LNCAP (cell line): ENCODE results near the gene CCSER1.

Experiments used
- CTCF ChIP-seq: fragments of 450-650 bp; IDR thresholded peaks from 2 replicates; pipeline ENCODE4 v1.5.1; 2017; ENCODE audit warnings: mild to moderate bottlenecking

The CCSER1 gene

DNA sequence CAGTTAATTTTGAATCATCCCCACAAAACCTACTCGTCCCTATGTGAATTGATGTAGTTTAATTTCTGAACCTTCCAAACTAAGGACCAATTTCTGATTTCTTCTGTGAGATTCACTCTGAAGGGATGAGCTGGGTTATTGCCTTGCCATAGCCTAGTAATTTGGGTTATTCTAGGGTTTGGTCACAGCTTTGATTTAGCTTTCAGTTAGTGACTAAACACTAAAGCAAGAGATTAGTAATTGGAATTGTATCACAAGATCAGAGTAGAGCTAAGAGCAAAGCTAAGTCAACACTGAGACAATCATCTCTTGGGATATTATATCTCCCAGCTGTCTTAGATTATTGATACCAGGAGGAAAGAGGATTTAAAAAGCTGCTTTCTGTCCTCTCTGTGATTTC lies 588.0 kb downstream of the CCSER1 start:
- no peak for TF ChIP-seq CTCF

DNA sequence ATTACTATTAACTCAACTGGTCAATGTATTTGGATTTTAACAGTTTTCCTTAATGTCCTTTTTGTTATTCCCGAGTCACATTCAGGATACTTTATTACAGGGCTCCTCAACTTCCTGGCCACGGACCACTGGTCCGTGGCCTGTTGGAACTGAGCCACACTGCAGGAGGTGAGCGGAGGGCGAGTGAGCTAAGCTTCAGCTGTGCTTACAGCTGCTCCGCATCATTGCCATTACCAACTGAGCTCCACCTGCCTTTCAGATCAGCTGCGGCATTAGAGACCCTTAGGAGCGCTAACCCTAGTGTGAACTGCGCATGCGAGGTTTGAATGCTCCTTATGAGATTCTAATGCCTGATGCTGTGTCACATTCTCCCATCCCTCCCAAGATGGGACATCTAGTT lies 591.7 kb downstream of the CCSER1 start:
- TF ChIP-seq CTCF = no peak

DNA sequence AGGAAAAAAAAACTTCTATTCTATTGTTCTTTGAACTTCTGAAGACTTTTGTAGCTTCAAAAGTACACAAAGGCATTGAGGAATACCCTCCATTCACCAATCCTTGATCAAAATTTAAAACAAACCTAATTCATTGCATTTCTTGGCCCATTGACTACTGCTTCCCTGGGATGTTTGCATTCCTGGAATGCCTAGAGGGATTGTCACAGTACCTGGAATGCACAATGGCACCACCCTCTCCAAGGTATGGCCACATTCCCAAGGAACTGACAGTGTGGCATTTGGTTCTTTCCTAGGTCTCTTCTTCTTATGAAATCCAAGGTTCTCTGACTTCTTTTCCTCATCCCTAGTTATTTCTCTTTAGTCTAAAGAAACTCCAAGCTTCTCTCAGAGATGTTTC lies 600.7 kb downstream of the CCSER1 start:
- TF ChIP-seq CTCF = no peak

DNA sequence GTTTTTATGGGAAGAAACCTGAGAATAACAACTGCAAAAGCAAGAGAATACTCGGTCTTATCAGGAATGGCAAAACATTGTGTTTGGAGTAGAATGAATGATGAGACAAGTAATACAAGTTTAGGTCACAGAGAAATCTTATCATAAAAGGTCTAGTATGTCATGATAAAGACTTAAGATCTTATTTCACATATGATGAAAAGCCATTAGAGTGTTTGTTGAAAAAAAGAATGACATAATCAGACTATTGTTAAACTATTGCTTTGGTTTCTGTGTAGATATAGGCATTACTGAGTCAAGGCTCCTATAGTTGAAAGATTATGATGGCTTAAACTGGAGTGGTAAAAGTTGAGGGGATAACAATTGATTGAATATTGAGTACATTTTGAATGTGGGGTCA lies 603.6 kb downstream of the CCSER1 start:
- no peak for TF ChIP-seq CTCF

- TF ChIP-seq CTCF = no peak
Measured at GRCh38 chr4:90733211-90733610, 606.0 kb downstream of the CCSER1 start.

DNA sequence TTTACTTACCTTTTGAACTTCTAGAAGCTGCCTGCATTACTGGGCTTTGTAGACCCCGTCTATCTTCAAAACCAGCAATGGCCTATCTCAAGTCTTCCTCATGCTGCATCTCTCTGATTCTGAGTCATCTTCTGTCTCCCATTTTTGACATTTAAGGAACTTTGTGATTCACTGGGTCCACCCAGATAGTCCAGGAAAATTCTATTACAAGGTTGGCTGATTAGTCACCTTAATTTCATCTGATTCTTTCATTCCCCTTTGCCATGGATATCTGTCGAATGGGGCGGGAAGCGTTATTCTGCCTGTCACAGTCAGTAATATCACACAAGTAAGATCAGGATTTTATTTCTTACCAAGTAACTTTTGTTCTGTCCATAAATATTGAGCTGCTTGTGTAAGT lies 618.0 kb downstream of the CCSER1 start:
- TF ChIP-seq CTCF = no peak

- no peak for TF ChIP-seq CTCF
Measured at GRCh38 chr4:90753068-90753467, 625.9 kb downstream of the CCSER1 start.

DNA sequence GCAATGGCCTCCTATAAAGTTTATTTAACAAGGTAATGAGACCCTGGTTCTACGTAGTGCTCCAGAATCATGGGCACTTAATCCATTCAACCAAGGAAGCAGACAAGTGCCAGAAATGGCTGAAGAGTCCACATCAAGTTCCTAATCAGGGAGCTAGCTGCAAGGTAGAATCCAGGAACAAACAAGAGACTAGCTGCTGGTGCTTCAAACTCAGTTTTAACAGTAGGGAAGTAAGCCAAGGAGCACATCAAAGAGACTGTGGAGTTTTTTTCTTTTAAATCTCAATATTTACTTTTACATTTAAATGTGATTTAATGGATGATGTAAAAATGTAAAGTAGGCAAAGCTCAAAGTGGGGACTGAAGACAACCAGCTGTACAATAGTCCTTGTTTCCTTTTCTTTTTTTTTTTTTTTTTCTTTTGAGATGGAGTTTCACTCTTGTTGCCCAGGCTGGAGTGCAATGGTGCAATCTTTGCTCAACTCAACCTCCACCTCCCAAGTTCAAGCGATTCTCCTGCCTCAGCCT lies 630.4 kb downstream of the CCSER1 start:
- TF ChIP-seq CTCF = no peak
